Omental fat pad (tissue), 4 donors: Measurements from ENCODE around the gene DENND4B. TPM values are rescaled to one million over a fixed set of nuclear protein-coding genes. Genes with fewer than 3 reads are reported as not detected.
"Not testable (repeated sequence)": the region's sequence is repeated elsewhere in the genome, so short reads cannot be mapped to it uniquely, and the experiment has no call there.

Experiments
- ATAC-seq: fragments of 150-250 bp; one replicate; pipeline ENCODE4 v1.9.1; 2016; ENCODE audit warnings: mild to moderate bottlenecking, moderate library complexity; ENCODE audit not compliant: low FRiP score
- DNase-seq: peaks from one replicate; pipeline ENCODE4 v3.0.0-alpha.2; 2019; ENCODE audit warnings: low spot score
- total RNA-seq, 4 donors: library from RNA; depleted of rRNA; stranded (reverse); fragments of >200 nt; gene quantifications; one replicate each; pipeline ENCODE4 v1.1.0, GENCODE V29; 2016
- TF ChIP-seq, protein P1 (sequence below), 3 donors: fragments of 450-650 bp; IDR thresholded peaks; one replicate each; pipeline ENCODE4 v1.5.1; 2016 to 2017; ENCODE audit warnings: antibody characterized with exemption in 3 of 3, mild to moderate bottlenecking in 3 of 3, moderate library complexity in 2 of 3

The DENND4B gene
- total RNA-seq, 4 donors from 2014 or later: 21.8 to 75.0 (median 50.3) TPM

DNA sequence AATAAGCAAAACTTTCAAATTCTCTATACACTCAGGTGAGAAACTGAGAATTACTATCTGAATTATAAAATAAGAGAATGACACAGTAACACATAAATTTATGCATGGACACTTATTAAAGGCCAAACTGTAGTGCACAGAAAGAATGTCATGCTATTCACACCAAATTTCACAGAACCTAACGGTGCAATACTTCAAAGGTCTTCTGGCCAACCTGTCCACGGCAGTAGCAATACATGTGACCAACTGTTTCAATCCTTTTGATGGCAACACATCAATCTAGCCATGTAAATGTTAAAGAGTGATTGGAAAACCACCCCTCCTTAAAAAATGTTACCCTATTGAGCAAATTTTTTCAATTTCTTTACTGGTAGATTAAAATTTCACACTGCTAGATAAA lies 34.2 kb downstream of the DENND4B start:
- DNase-seq (no peak), ATAC-seq (no peak)
- TF ChIP-seq, protein P1, sequence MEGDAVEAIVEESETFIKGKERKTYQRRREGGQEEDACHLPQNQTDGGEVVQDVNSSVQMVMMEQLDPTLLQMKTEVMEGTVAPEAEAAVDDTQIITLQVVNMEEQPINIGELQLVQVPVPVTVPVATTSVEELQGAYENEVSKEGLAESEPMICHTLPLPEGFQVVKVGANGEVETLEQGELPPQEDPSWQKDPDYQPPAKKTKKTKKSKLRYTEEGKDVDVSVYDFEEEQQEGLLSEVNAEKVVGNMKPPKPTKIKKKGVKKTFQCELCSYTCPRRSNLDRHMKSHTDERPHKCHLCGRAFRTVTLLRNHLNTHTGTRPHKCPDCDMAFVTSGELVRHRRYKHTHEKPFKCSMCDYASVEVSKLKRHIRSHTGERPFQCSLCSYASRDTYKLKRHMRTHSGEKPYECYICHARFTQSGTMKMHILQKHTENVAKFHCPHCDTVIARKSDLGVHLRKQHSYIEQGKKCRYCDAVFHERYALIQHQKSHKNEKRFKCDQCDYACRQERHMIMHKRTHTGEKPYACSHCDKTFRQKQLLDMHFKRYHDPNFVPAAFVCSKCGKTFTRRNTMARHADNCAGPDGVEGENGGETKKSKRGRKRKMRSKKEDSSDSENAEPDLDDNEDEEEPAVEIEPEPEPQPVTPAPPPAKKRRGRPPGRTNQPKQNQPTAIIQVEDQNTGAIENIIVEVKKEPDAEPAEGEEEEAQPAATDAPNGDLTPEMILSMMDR (IDR thresholded peaks at IDR 0.05): no peak

DNA sequence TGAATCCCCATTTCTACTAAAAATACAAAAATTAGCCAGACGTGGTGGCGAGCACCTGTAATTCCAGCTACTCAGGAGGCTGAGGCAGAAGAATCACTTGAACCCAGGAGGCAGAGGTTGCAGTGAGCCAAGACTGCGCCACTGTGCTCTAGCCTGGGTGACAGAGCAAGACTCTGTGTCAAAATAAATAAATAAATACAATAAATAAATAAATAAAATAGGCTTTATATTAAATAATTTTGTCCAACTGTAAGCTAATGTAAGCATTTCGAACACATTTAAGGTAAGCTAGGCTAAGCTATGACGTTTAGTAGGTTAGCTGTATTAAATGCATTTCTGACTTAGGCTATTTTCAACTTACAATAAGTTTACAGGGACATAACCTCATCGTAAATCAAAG lies 36.0 kb downstream of the DENND4B start:
- not testable (repeated sequence) for DNase-seq, ATAC-seq

DNA sequence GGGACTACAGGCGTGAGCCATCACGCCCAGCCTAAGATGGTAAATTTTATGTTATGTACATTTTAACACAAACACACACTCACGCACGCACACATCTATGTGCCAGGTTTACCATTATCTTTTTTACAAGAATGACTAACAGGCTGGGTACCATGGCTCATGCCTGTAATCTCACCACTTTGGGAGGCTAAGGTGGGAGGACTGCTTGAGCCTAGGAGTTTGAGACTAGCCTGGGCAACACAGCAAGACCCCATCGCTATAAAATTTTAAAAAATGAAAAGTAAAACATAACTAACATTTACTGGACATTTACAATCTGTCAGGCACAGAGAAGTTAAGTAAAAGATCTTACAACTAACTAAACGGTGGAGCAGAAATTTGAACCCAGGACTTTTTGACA lies 38.4 kb downstream of the DENND4B start:
- DNase-seq (no peak), ATAC-seq (no peak)
- TF ChIP-seq, protein P1 (IDR thresholded peaks at IDR 0.05): no peak

DNA sequence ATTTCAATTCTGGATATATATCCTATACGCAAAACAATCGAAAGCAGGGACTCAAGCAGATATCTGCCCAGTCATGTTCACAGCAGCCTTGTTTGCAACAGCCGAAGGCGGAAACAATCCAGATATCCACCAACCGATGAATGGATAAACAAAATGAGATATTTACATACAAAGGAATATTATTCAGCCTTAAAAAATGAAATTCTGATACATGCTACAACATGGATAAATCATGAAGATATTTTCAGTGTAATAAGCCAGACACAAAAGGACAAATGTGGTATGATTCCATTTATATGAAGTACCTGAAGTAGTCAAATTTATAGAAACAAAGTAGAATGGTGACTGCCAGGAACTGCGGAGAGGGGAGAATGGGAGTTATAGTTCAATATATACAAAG lies 39.4 kb downstream of the DENND4B start:
- TF ChIP-seq, protein P1 (IDR thresholded peaks at IDR 0.05): no peak
- ATAC-seq (no peak), DNase-seq (no peak)

DNA sequence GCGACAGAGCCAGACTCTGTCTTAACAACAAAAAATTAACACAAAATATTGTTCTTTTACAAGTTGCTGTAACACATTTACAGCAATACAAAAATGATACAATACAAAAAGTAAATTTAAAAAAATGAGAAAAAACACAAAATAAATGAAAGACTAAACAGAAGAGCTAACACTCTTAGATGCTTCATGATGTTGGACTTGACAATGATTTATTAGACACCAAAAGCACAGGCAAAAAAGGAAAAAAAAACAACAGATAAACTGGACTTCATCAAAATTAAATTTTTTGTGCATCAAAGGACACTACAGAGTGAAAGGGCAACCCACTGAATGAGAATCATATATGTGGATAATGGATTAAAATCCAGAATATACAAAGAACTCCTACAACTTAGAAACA lies 40.1 kb downstream of the DENND4B start:
- no peak for ATAC-seq
- no peak for DNase-seq
- TF ChIP-seq, protein P1 (IDR thresholded peaks at IDR 0.05): no peak

DNA sequence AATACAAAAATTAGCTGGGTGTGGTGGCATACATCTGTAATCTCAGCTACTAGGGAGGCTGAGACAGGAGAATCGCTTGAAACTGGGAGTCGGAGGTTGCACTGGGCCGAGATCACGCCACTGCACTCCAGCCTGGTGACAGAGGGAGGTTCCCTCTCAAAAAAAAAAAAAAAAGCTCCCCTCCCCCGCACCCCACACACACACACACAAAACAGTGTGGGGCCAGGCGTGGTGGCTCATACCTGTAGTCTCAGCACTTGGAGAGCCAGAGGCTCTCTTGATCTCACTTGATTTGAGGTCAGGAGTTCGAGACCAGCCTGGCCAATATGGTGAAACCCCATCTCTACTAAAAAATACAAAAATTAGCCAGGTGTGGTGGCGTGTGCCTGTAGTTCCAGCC lies 40.6 kb downstream of the DENND4B start:
- not testable (repeated sequence) for ATAC-seq, DNase-seq

DNA sequence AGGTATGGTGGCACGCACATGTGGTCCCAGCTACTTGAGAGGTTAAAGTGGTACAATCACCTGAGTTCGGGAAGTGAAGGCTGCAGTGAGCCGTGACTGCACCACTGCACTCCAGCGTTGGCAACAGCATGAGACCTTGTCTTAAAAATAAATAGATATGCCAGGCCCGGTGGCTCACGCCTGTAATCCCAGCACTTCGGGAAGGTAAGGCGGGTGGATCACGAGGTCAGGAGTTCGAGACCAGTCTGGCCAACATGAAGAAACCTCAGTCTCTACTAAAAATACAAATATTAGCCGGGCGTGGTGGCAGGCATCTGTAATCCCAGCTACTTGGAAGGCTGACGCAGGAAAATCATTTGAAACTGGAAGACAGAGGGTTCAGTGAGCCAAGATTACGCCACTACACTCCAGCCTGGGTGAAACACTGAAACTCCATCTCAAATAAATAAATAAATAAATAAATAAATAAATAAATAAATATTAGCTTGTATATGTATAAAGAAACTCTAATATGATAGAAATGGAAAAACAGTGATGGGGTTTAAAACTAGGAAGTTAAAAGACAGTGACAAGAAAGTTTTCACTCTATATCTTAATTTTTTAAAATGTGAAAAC lies 42.6 kb downstream of the DENND4B start:
- no peak for ATAC-seq
- DNase-seq: no peak
- TF ChIP-seq, protein P1 (IDR thresholded peaks at IDR 0.05): no peak

DNA sequence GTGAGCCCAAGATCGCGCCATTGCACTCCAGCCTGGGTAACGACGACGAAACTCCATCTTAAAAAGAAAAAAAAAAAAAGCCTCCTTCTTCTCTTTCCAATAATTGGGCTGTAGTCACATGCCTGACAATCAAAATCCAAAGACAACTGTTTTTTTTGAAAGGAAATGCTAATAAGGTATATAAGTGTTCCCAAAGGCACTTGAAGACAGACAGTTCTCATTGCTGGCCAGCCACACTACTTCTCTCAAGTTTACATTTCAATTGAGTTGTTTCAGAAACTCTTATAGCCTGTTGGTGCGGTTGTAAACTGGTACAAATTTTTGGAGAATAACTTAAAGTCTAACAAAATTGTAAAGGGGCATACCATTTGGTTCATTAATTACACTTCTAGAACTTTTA lies 47.0 kb downstream of the DENND4B start:
- TF ChIP-seq, protein P1 (IDR thresholded peaks at IDR 0.05): no peak
- ATAC-seq (no peak), DNase-seq (no peak)

DNA sequence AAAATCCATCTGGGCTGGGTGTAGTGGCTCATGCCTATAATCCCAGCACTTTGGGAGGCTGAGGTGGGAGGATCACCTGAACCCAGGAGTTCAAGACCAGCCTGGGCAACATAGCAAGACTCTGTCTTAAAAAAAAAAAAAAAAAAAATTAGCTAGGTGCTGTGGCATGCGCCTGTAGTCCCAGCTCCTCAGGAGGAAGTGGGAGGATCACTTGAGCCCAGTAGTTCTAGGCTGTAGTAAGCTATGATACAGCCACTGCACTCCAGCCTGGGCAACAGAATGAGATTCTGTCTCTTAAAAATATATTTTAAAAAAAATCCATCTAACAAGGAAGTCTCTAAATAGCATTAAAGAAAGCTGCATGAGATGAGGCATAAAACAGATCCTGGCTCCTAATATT lies 50.7 kb downstream of the DENND4B start:
- not testable (repeated sequence) for DNase-seq, ATAC-seq

DNA sequence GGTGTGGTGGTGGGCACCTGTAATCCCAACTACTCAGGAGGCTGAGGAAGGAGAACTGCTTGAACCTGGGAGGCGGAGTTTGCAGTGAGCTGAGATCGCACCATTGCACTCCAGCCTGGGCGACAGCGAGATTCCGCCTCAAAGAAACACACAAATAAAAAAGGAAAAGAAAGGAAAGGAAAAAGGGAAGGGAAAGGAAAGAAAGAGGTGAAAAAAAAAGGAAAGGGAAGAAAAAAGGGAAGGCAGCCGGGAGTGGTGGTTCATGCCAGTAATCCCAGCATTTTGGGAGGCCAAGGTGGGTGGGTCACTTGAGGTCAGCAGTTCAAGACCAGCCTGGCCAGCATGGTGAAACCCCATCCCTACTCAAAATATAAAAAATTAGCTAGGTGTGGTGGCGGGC lies 55.5 kb downstream of the DENND4B start:
- ATAC-seq, DNase-seq: not testable (repeated sequence)
